ENCODE data around the gene NR1H2. TPM values are rescaled to one million over a fixed set of nuclear protein-coding genes. Genes with fewer than 3 reads are reported as not detected.

Gene NR1H2
- polyA plus RNA-seq, 3 donors from 2014 or later = 65.0 to 84.9 (median 68.8) TPM

DNA sequence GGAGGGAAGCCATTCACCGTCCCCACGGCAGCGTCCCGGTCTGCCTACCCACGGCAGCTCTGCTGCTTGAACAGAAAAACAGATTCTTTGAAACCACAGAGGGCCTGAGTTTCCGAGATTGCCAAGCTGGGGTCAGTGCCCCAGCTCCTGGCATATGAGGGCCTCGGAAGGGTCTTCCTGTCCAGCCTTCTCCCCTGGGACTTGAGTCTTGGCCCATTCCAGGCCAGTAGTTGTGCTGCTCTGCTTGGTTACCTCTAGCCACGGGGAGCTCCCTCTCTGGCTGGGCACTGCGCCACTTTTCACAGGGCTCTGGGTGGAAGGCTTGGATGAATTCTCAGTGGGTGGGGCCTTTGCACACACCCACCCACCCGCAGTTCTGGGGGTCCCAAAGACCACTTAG is 33.9 kb downstream of the NR1H2 start:
- peaks cover 0 to 2% of the 10 kb centered on the region in 2 donors for H3K4me1 Mint-ChIP-seq
- H3K9me3 Mint-ChIP-seq = no peaks in the 10 kb centered on the region
- no peak for DNase-seq
- H3K27ac Mint-ChIP-seq = no peak overlapping the region
- peaks cover 0 to 4% (median 3%) of the 10 kb centered on the region in 3 donors for H3K36me3 Mint-ChIP-seq
- H3K27me3 Mint-ChIP-seq (ENCODE audit: low read depth in 3 of 3) = peaks cover 0 to 3% (median 0%) of the 10 kb centered on the region in 3 donors
- no peak overlapping the region for H3K4me3 Mint-ChIP-seq

DNA sequence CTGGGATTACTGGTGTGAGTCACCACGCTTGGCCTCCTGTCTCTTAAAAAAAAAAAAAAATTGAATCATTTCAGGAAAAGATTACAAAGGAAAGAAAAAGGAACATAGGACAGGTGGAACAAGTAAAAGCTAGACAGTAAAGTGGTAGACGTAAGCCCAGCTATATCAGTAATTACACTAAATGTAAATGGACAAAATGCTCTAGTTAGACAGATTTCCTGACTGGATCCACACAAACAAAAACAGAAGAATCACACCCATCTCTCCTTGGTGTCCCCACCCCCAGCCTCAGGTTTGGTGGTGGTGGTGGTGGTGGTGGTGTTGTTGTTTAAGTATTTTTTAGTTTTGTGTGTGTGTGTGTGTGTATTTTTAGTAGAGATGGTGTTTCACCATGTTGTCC is 36.2 kb downstream of the NR1H2 start:
- DNase-seq = no peak
- H3K27me3 Mint-ChIP-seq (ENCODE audit: low read depth in 3 of 3) = peaks cover 0 to 2% (median 0%) of the 10 kb centered on the region in 3 donors
- H3K36me3 Mint-ChIP-seq = no peaks in the 10 kb centered on the region
- H3K4me1 Mint-ChIP-seq = peaks cover 0 to 2% of the 10 kb centered on the region in 2 donors
- H3K27ac Mint-ChIP-seq = no peak overlapping the region
- no peak overlapping the region for H3K4me3 Mint-ChIP-seq
- H3K9me3 Mint-ChIP-seq = no peaks in the 10 kb centered on the region

DNA sequence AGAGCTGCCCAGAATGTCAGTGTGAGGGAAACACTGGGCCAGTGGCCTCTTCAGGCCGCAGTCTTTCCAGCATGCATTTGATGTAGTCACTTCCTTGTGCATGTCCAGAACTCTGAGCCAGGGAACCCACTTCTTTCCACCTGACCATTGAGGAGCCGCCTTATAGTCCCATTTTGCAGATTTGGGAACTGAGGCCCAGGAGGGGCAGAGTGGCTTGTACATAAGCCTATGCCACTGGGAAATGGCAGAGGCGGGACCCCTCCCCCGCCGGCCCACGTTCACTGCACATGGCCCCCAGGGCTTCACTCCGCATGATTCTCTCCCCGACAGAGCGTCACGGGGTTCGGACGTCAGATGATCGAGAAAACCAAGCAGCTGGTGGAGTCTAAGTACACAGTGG is 36.8 kb downstream of the NR1H2 start:
- peaks cover 0 to 2% of the 10 kb centered on the region in 2 donors for H3K4me1 Mint-ChIP-seq
- no peaks in the 10 kb centered on the region for H3K36me3 Mint-ChIP-seq
- no peak for DNase-seq
- no peaks in the 10 kb centered on the region for H3K9me3 Mint-ChIP-seq
- no peak overlapping the region for H3K4me3 Mint-ChIP-seq
- H3K27me3 Mint-ChIP-seq (ENCODE audit: low read depth in 3 of 3) = peaks cover 0 to 2% (median 0%) of the 10 kb centered on the region in 3 donors
- H3K27ac Mint-ChIP-seq = no peak overlapping the region

DNA sequence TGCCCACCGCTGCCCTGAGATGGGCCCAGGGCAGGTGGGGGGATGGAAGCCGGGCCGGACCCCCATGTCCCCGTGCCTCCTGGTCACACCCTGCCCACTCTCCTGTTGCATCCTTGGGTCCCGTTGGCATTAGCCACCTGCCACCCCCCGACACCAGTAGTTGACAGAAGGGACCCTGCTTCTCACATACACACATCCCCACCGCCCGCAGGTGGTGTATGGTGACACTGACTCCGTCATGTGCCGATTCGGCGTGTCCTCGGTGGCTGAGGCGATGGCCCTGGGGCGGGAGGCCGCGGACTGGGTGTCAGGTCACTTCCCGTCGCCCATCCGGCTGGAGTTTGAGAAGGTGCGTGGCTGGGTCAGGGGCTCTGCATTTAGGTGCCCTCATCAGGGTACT is 37.3 kb downstream of the NR1H2 start:
- peaks cover 0 to 2% (median 0%) of the 10 kb centered on the region in 3 donors for H3K27me3 Mint-ChIP-seq (ENCODE audit: low read depth in 3 of 3)
- no peaks in the 10 kb centered on the region for H3K9me3 Mint-ChIP-seq
- no peak overlapping the region for H3K27ac Mint-ChIP-seq
- peaks cover 0 to 2% of the 10 kb centered on the region in 2 donors for H3K4me1 Mint-ChIP-seq
- DNase-seq = no peak
- no peaks in the 10 kb centered on the region for H3K36me3 Mint-ChIP-seq
- H3K4me3 Mint-ChIP-seq = no peak overlapping the region

DNA sequence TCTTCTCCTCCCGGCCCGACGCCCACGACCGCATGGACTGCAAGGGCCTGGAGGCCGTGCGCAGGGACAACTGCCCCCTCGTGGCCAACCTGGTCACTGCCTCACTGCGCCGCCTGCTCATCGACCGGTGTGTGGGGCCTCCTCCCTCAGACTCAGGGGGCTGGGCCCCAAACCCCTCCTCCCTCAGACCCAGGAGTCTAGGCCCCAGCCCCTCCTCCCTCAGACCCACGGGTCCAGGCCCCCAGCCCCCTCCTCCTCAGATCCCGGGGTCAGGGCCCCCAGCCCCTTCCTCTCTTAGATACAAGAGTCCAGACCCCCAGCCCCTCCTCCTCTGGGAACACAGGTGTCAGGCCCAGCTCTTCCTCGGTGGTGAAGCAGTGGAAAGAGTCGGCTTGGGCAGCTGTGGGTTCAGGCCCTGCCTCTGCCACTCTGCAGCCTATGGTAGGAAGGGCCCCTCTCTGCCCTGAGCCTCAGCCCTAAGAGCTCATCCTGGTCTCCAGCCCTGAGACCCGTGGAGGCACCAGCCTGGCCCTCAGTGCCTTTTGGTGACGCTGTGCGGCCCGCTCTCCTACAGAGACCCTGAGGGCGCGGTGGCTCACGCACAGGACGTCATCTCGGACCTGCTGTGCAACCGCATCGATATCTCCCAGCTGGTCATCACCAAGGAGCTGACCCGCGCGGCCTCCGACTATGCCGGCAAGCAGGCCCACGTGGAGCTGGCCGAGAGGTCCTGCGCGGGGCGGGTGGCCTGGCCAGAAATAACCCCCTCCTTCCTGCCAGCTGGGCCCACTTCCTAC is 38.8 kb downstream of the NR1H2 start:
- H3K4me3 Mint-ChIP-seq = no peak overlapping the region
- peaks cover 8 to 11% of the 10 kb centered on the region in 2 donors for H3K4me1 Mint-ChIP-seq
- no peaks in the 10 kb centered on the region for H3K36me3 Mint-ChIP-seq
- peaks cover 0 to under 1% (median 0%) of the 10 kb centered on the region in 6 donors for H3K9me3 Mint-ChIP-seq
- peak; percentile 58 to 64 (median 62) for DNase-seq
- H3K27me3 Mint-ChIP-seq (ENCODE audit: low read depth in 3 of 3) = peaks cover 0 to 7% (median 7%) of the 10 kb centered on the region in 3 donors
- peak overlapping the region in 1 of 6 donors; percentile 28 for H3K27ac Mint-ChIP-seq

DNA sequence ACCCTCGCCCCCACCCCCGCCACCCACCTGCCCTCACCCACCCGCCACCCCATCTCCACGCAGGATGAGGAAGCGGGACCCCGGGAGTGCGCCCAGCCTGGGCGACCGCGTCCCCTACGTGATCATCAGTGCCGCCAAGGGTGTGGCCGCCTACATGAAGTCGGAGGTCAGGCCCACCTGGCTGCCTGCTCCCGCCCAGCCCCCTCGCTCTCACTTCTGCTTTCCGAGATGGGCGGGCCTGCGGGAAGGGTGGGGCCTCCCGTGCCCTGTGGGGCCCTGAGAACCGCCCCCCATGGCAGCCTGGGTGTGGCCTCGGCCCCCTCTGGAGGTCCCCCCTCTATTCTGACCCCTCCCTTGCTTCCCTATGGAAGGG is 39.4 kb downstream of the NR1H2 start:
- Mint-ChIP-seq H3K4me3 (no peak overlapping the region), H3K9me3 (peaks cover 0 to 1% (median 0%) of the 10 kb centered on the region in 6 donors), H3K4me1 (peaks cover 9 to 14% of the 10 kb centered on the region in 2 donors)

DNA sequence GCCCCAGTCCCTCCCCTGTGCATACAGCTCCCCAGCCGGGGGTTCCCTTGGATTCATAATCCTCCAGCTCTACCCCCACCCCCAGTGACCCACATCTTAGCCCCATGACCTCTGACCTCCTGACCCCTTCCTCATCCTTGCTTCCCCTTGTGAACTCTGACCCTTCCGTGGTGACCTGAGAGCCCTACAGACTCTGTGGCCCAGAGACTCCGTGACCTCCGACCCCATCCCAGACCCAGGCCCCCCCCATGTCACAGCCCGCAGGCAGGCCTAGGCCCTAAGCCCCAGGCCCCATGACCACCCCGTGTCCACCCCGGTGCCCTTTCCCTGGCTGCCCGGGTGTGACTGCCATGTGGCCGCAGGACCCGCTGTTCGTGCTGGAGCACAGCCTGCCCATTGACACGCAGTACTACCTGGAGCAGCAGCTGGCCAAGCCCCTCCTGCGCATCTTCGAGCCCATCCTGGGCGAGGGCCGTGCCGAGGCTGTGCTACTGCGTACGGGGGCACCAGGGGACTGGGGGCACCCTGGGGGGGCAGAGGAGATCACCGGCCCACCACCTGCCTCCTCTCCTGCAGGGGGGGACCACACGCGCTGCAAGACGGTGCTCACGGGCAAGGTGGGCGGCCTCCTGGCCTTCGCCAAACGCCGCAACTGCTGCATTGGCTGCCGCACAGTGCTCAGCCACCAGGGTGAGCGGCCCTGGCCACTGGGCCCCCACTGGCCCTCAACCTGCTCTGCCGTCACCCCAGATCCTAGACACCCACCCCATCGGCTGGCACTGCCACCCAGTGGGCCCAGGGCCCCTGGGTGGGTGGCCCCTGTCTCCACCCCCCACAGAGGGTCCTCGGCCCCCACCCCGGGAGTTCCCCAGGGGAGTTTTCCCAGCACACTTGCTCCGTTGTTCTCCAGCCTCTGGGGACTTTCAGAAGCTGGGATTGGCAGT is 40.0 kb downstream of the NR1H2 start:
- Mint-ChIP-seq H3K9me3 (peaks cover 0 to 1% (median 0%) of the 10 kb centered on the region in 6 donors), H3K27ac (no peak overlapping the region), H3K4me1 (peaks cover 9 to 14% of the 10 kb centered on the region in 2 donors), H3K36me3 (no peaks in the 10 kb centered on the region), H3K27me3 (ENCODE audit: low read depth in 3 of 3) (peaks cover 0 to 17% (median 11%) of the 10 kb centered on the region in 3 donors), H3K4me3 (no peak overlapping the region)
- no peak for DNase-seq

More for the DNA sequence above, 39.4 kb downstream of the NR1H2 start:
- H3K27me3 Mint-ChIP-seq (ENCODE audit: low read depth in 3 of 3) = peaks cover 0 to 12% (median 10%) of the 10 kb centered on the region in 3 donors
- H3K36me3 Mint-ChIP-seq = no peaks in the 10 kb centered on the region
- DNase-seq = no peak
- H3K27ac Mint-ChIP-seq = no peak overlapping the region

DNA sequence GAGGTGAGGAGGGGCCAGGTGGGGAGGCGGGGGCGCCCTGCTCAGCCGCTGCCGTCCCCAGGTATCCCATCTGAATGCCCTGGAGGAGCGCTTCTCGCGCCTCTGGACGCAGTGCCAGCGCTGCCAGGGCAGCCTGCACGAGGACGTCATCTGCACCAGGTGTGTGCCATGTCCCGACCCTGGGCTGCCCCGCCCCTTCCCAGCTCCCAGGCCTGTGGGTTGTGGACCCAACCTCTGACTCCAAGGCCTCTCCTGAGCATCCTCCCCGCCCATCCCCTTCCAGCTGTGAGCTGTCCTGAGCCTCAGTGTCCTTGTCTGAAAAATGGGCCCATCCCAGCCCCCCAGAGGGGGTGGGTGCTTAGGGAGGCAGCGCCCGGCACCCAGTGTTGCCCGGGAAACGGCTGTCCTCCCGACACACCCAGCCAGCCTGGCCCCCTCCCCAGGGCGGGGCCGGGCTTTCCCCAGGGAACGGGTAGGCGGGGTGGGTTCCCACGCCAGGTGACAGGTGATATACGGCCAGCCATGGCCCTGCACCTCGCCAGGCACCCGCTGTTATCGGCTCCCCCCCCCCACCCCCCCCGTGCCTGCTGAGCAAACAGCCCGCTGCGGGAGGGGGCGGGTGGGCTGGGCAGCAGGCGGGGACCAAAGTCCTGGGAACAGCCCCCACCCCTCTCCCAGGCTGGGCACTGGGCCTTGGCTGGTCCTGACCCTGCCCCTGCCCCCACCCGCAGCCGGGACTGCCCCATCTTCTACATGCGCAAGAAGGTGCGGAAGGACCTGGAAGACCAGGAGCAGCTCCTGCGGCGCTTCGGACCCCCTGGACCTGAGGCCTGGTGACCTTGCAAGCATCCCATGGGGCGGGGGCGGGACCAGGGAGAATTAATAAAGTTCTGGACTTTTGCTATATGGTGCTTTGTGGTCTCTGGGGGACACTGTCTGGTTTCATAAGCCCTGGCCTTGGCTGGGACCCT is 41.1 kb downstream of the NR1H2 start:
- no peak for DNase-seq
- Mint-ChIP-seq H3K36me3 (no peaks in the 10 kb centered on the region), H3K4me3 (no peak overlapping the region), H3K9me3 (peaks cover 0 to 1% (median 0%) of the 10 kb centered on the region in 6 donors), H3K27me3 (ENCODE audit: low read depth in 3 of 3) (peaks cover 0 to 17% (median 11%) of the 10 kb centered on the region in 3 donors), H3K27ac (no peak overlapping the region), H3K4me1 (peaks cover 9 to 14% of the 10 kb centered on the region in 2 donors)

DNA sequence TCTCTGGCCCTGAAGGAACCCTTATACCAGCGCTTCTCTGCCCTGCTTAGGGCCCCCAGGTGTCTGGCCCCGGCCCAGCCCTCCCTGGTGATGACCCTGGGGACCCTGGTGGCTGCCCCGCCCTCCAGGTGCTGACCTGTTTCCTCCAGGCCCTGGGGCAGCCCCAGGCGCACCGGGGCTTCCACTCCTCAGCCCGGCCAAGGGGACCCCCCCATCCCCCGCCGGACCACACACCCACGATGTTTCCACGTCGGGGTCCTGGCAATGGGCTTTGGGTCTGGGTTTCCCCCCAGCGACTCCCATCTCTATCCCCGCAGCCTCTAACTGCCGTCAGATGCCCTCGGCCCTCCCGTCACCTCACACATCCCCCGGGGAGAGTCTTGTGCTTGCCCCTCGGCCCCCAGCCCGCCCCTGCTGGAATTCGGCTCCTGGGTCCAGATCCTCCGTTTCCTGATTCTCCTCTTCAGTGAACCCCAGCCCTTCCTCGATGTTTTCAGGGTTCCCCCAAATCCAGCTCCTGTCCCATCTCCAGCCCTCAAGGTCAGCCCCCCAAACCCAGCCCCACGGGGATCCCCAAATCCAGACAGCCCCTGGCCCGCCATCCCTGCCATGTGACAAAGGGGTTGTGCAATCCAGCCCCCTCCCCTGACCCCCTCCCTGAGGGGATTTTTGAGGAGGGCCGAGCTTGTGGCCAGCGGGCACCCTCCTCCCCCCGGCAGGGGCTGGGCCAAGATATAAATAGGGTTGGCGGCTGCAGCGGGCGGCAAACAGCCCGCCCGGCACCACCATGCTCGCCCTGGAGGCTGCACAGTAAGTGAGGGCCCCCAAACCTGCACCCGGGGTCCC is 42.1 kb downstream of the NR1H2 start, which contains the start of gene SPIB:
SPIB (plus strand) TSS at position 763 of the 846 bp plus-strand sequence; CDS start at position 788, 25 bp downstream.
- Mint-ChIP-seq H3K27me3 (ENCODE audit: low read depth in 3 of 3) (peaks cover 0 to 17% (median 10%) of the 10 kb centered on the region in 3 donors), H3K4me3 (peak within 1 kb of the TSS in 2 of 5 donors; percentile 3 to 9), H3K36me3 (no peaks in the 10 kb centered on the region), H3K27ac (peak within 1 kb of the TSS in 1 of 6 donors; percentile 78), H3K4me1 (peaks cover 9 to 14% of the 10 kb centered on the region in 2 donors), H3K9me3 (peaks cover 0 to 1% (median 0%) of the 10 kb centered on the region in 6 donors)
- DNase-seq = no peak

DNA sequence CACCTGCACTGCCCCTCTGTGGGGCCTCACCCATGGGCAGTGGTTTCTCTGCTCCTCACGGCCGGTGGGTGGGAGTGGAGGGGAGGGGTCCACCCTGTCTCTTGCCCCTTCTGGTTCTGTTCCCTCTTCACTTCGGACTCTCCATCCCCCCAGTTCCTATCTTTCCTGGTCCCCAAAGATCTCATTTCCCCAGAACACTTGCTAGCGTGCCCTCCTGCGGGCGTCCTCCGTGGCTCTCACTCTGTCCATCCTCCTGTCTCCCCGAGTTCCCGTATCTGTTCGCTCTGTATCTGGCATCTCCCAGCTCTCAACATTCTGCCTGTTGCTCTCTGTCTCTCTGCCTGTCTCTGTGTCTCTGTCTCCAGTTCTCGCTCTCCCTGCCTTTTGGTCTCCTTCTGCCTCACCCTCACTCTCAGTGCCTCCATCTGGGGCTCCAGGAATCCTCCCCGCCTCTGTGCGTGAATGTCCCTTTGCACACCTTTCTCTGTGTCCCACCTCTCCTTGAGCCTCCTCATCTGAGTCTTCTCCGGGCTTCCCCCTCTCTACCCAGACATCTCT is 42.8 kb downstream of the NR1H2 start:
- peak overlapping the region in 1 of 6 donors; percentile 78 for H3K27ac Mint-ChIP-seq
- no peak for DNase-seq
- peak overlapping the region in 2 of 5 donors; percentile 3 to 9 for H3K4me3 Mint-ChIP-seq
- H3K36me3 Mint-ChIP-seq = no peaks in the 10 kb centered on the region
- H3K27me3 Mint-ChIP-seq (ENCODE audit: low read depth in 3 of 3) = peaks cover 1 to 17% (median 10%) of the 10 kb centered on the region in 3 donors
- peaks cover 0 to 1% (median 0%) of the 10 kb centered on the region in 6 donors for H3K9me3 Mint-ChIP-seq
- peaks cover 9 to 14% of the 10 kb centered on the region in 2 donors for H3K4me1 Mint-ChIP-seq

DNA sequence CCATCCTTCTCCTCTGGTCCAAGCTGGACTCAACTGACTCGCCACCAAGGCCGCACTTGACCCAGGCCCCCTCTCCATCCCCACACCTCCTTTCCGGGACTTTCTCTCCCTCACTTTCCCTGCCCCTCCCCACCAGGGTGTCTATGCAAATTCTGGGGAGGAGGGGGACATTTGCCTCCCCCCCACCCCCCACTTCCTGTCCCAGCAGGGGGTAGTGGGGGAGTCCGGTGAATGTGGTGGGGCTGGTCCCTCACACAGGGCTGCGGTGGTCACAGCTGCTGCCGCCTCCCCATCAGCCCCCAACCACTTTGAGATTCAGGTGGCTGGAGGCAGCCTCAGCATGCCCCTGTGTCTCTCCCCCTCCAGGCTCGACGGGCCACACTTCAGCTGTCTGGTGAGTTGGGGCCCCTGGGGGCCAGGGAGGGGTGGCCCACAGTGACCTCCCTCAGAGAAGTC is 43.4 kb downstream of the NR1H2 start:
- Mint-ChIP-seq H3K4me3 (peak overlapping the region in 1 of 5 donors; percentile 3), H3K27ac (no peak overlapping the region), H3K9me3 (peaks cover 0 to 1% (median 0%) of the 10 kb centered on the region in 6 donors), H3K27me3 (ENCODE audit: low read depth in 3 of 3) (peaks cover 1 to 17% (median 10%) of the 10 kb centered on the region in 3 donors), H3K4me1 (peaks cover 9 to 14% of the 10 kb centered on the region in 2 donors), H3K36me3 (no peaks in the 10 kb centered on the region)
- no peak for DNase-seq

DNA sequence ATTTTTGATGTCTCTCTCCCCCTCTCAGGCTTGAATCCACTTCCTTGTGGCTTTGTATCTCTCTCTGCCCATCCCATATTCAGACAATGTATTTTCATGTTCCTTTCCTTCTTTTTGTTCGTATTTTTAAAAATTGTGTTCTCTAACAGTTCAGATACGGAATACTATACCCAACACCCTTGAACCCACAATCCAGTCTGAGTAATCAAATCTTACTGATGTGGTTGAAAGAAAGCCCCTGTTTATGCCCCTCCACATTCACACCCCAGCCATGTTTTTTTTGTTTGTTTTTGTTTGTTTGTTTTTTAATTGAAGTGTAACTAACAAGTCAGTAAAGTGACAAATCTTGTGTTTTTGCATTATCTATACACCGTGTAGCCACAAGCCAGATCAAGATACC is 43.9 kb downstream of the NR1H2 start:
- H3K4me3 Mint-ChIP-seq = no peak overlapping the region
- no peak for DNase-seq
- peaks cover 7 to 14% of the 10 kb centered on the region in 2 donors for H3K4me1 Mint-ChIP-seq
- H3K27me3 Mint-ChIP-seq (ENCODE audit: low read depth in 3 of 3) = peaks cover 1 to 17% (median 10%) of the 10 kb centered on the region in 3 donors
- no peak overlapping the region for H3K27ac Mint-ChIP-seq
- H3K9me3 Mint-ChIP-seq = peaks cover 0 to 1% (median 0%) of the 10 kb centered on the region in 6 donors
- H3K36me3 Mint-ChIP-seq = no peaks in the 10 kb centered on the region

Measured in immature natural killer cell (primary cell).